B cell (primary cell): Measurements from ENCODE around the gene TMEM209. TPM values are rescaled to one million over a fixed set of nuclear protein-coding genes. Genes with fewer than 3 reads are reported as not detected.
"Not testable (repeated sequence)": the region's sequence is repeated elsewhere in the genome, so short reads cannot be mapped to it uniquely, and the experiment has no call there.

Experiments
- ATAC-seq: fragments of 200-7000 bp; cut with Tn5 transposase; one replicate; pipeline ENCODE4 v1.10.0; 2021; ENCODE audit warnings: low read depth, mild to moderate bottlenecking, moderate number of reproducible peaks, moderate library complexity
- CTCF ChIA-PET: fragments of 350-600 bp; sonication (Branson Sonifier 250); formaldehyde crosslinking; loops from one replicate; lab custom pipeline; 2021; ENCODE audit warnings: antibody characterized with exemption, inconsistent platforms; lab: Charles Lee
- POLR2A ChIA-PET: fragments of 350-600 bp; sonication (Branson Sonifier 250); formaldehyde crosslinking; loops from one replicate; lab custom pipeline; 2021; ENCODE audit warnings: antibody characterized with exemption; lab: Charles Lee
- DNase-seq: peaks from one replicate; pipeline ENCODE4 v3.0.0; 2013
- H2AFZ ChIP-seq: 2 replicates; pipeline ENCODE4 v1.6.1; 2012; ENCODE audit warnings: mild to moderate bottlenecking, low read depth, low read length; ENCODE audit not compliant: insufficient read depth, poor library complexity, severe bottlenecking
- H3K27ac ChIP-seq, 2 donors: 1 replicate in 1 of 2; 2 replicates in 1 of 2; pipeline ENCODE4 v1.5.1; 2012 to 2013; ENCODE audit warnings: low read length in 2 of 2, mild to moderate bottlenecking in 2 of 2, moderate library complexity in 1 of 2
- H3K27me3 ChIP-seq, 4 experiments: fragments of 200-600 bp in 1 of 4; sonication (generic) in 1 of 4; replicated peaks in 1 of 4; 1 replicate in 2 of 4; 2 replicates in 2 of 4; pipeline versions ENCODE4 v1.6.1 to v1.7.0; 2013 to 2016; ENCODE audit warnings: low read length in 3 of 4, mild to moderate bottlenecking in 2 of 4, mixed read lengths in 1 of 4, moderate library complexity in 1 of 4; ENCODE audit not compliant: insufficient read depth in 4 of 4, control insufficient read depth in 3 of 4; ENCODE audit errors: control extremely low read depth in 1 of 4
- H3K36me3 ChIP-seq, 2 experiments: replicated peaks in 1 of 2; 1 replicate in 1 of 2; 2 replicates in 1 of 2; pipeline versions ENCODE4 v1.6.1 to v1.7.1; 2013; ENCODE audit warnings: low read length in 1 of 2; ENCODE audit not compliant: insufficient read depth in 2 of 2, control insufficient read depth in 1 of 2; ENCODE audit errors: control extremely low read depth in 1 of 2, extremely low read depth in 1 of 2
- H3K4me1 ChIP-seq, 2 donors: fragments of 200-600 bp in 1 of 2; sonication (generic) in 1 of 2; 1 replicate in 1 of 2; 2 replicates in 1 of 2; pipeline versions ENCODE4 v1.5.1 to v1.6.1; 2013 to 2017; ENCODE audit warnings: low read length in 2 of 2; ENCODE audit not compliant: control insufficient read depth in 2 of 2, insufficient read depth in 2 of 2
- H3K4me2 ChIP-seq: replicated peaks from 2 replicates; pipeline ENCODE3; 2012; ENCODE audit warnings: mild to moderate bottlenecking, low read depth, low read length; ENCODE audit not compliant: poor library complexity, severe bottlenecking
- H3K4me3 ChIP-seq, 5 experiments: fragments of 200-600 bp in 1 of 5; sonication (generic) in 1 of 5; 1 replicate in 3 of 5; 2 replicates in 2 of 5; pipeline versions ENCODE4 v1.5.1 to v1.7.0; 2011 to 2016; ENCODE audit warnings: low read length in 4 of 5, mild to moderate bottlenecking in 4 of 5, low read depth in 2 of 5, control low read depth in 1 of 5, moderate library complexity in 1 of 5; ENCODE audit not compliant: insufficient read depth in 1 of 5; ENCODE audit errors: control extremely low read depth in 1 of 5, extremely low read depth in 1 of 5
- H3K79me2 ChIP-seq: fragments of 200-600 bp; sonication (generic); one replicate; pipeline ENCODE4 v1.6.0; 2016; ENCODE audit warnings: low read length; ENCODE audit not compliant: control insufficient read depth, insufficient read depth
- H3K9ac ChIP-seq: fragments of 200-600 bp; sonication (generic); 2 replicates; pipeline ENCODE4 v1.6.1; 2017; ENCODE audit warnings: mild to moderate bottlenecking, low read length, moderate library complexity
- H3K9me3 ChIP-seq, 3 donors: one replicate each; pipeline versions ENCODE4 v1.6.1 to v1.7.1; 2013; ENCODE audit warnings: low read length in 2 of 3; ENCODE audit not compliant: control insufficient read depth in 2 of 3, insufficient read depth in 1 of 3; ENCODE audit errors: control extremely low read depth in 1 of 3
- H4K20me1 ChIP-seq: 2 replicates; pipeline ENCODE4 v1.6.0; 2012; ENCODE audit warnings: mild to moderate bottlenecking, low read length; ENCODE audit not compliant: insufficient read depth, control insufficient read depth, poor library complexity, severe bottlenecking
- H3K27ac Mint-ChIP-seq: one replicate; pipeline ENCODE4 v1.8.0; 2021; ENCODE audit warnings: mixed read lengths
- H3K27me3 Mint-ChIP-seq: one replicate; pipeline ENCODE4 v1.8.0; 2021; ENCODE audit warnings: mixed read lengths
- H3K4me1 Mint-ChIP-seq: one replicate; pipeline ENCODE4 v1.8.0; 2021; ENCODE audit warnings: mixed read lengths
- H3K4me3 Mint-ChIP-seq: one replicate; pipeline ENCODE4 v1.8.0; 2021; ENCODE audit warnings: mixed read lengths
- H3K9me3 Mint-ChIP-seq: one replicate; pipeline ENCODE4 v1.8.0; 2022; ENCODE audit warnings: mixed read lengths; ENCODE audit not compliant: insufficient read depth
- CTCF ChIP-seq: fragments of 200-600 bp; IDR thresholded peaks from one replicate; pipeline ENCODE4 v1.8.0; 2022; ENCODE audit warnings: antibody characterized with exemption, mild to moderate bottlenecking
- EZH2 ChIP-seq: IDR thresholded peaks from 2 replicates; pipeline ENCODE4 v1.6.1; 2012; ENCODE audit warnings: borderline replicate concordance, low read depth, mild to moderate bottlenecking, moderate library complexity, low read length; ENCODE audit not compliant: insufficient read depth, poor library complexity, severe bottlenecking
- WGBS: methylation state at CpG from one replicate; pipeline ENCODE4 v1.1.5; 2013; ENCODE audit warnings: missing lambda C conversion rate; ENCODE audit not compliant: insufficient coverage; 5-methylcytosine and 5-hydroxymethylcytosine counted together
- intact Hi-C: fragments of 100-400 bp; cut with micrococcal nuclease; formaldehyde crosslinking; loops from one replicate; pipeline ENCODE4 v1.10.0; 2022
- polyA plus RNA-seq: library from polyadenylated mRNA; depleted of rRNA; stranded (reverse); fragments of >200 nt; gene quantifications from 2 replicates; pipeline ENCODE4 v1.2.3, GENCODE V29; 2012
- total RNA-seq, 2 donors: library from RNA; stranded (reverse); fragments of 120-200 nt in 1 of 2; gene quantifications; 1 replicate in 1 of 2; 2 replicates in 1 of 2; pipeline versions ENCODE4 v1.2.3 to v1.2.4, GENCODE V29; 2013 to 2022

Gene TMEM209
- total and polyA plus RNA-seq, 2 donors (not counting 1 experiment from before 2014, with no cell fraction given): 15.8 to 35.8 TPM

GRCh38 chr7:130127821-130128317 lies 77.3 kb downstream of the TMEM209 start:
- Histone ChIP-seq H3K36me3 (peaks cover 16 to 59% of the 10 kb centered on the region in 2 experiments), H3K9ac (no peak overlapping the region), H3K27me3 (no peaks in the 10 kb centered on the region), H4K20me1 (no peaks in the 10 kb centered on the region), H3K79me2 (no peaks in the 10 kb centered on the region), H3K27ac (no peak overlapping the region), H3K9me3 (no peaks in the 10 kb centered on the region), H2AFZ (no peak overlapping the region), H3K4me1 (no peaks in the 10 kb centered on the region), H3K4me3 (no peak overlapping the region), H3K4me2 (no peak overlapping the region)
- TF ChIP-seq CTCF: no peak
- no peak for TF ChIP-seq EZH2
- H3K4me3 Mint-ChIP-seq: no peak overlapping the region
- no peak overlapping the region for H3K27ac Mint-ChIP-seq
- ChIA-PET CTCF (no interaction called here), POLR2A (no interaction called here)
- H3K9me3 Mint-ChIP-seq: no peaks in the 10 kb centered on the region
- no peaks in the 10 kb centered on the region for H3K4me1 Mint-ChIP-seq
- ATAC-seq (no peak), DNase-seq (no peak)
- no CpG with 5 or more reads among the region's 1 CpG for WGBS
- intact Hi-C loops: no loop called here
- no peaks in the 10 kb centered on the region for H3K27me3 Mint-ChIP-seq

DNA sequence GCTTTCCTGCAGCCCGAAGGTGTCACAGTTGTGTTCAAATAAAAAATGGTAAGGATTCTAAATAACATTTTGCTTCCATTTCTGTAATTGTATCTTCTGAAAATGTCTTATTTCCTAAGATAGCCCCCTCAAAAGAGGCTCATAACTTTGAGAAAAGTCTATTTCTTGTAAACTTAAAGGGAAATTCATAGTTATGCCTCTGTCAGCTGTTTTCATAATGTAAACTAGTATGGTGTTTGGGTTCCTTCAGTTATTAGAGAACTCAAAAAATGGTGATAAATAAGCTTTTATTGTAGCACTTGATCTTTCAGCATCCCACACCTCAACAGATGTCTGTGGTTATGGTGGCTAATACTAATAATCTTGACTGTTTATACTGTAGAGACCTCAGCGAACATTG lies 77.8 kb downstream of the TMEM209 start:
- Histone ChIP-seq H4K20me1 (no peaks in the 10 kb centered on the region), H3K4me1 (no peaks in the 10 kb centered on the region), H3K4me2 (no peak overlapping the region), H3K27me3 (no peaks in the 10 kb centered on the region), H3K36me3 (peaks cover 19 to 59% of the 10 kb centered on the region in 2 experiments), H3K27ac (no peak overlapping the region), H3K9ac (no peak overlapping the region), H2AFZ (no peak overlapping the region), H3K79me2 (no peaks in the 10 kb centered on the region), H3K9me3 (no peaks in the 10 kb centered on the region), H3K4me3 (no peak overlapping the region)
- no peak for TF ChIP-seq EZH2
- TF ChIP-seq CTCF: no peak
- no peak for ATAC-seq
- Mint-ChIP-seq H3K9me3 (no peaks in the 10 kb centered on the region), H3K4me3 (no peak overlapping the region), H3K4me1 (no peaks in the 10 kb centered on the region), H3K27ac (no peak overlapping the region), H3K27me3 (no peaks in the 10 kb centered on the region)
- ChIA-PET CTCF (no interaction called here), POLR2A (no interaction called here)
- intact Hi-C loops: no loop called here
- no peak for DNase-seq
- no CpG with 5 or more reads among the region's 2 CpGs for WGBS

- H3K4me1 ChIP-seq, POLR2A ChIA-PET, H3K9me3 ChIP-seq, H3K27me3 ChIP-seq, H3K27ac ChIP-seq, H2AFZ ChIP-seq, H4K20me1 ChIP-seq, ATAC-seq, H3K4me1 Mint-ChIP-seq, H3K79me2 ChIP-seq, H3K9me3 Mint-ChIP-seq, H3K27me3 Mint-ChIP-seq, H3K9ac ChIP-seq, H3K27ac Mint-ChIP-seq, H3K4me2 ChIP-seq, intact Hi-C loops, DNase-seq, CTCF ChIA-PET, H3K4me3 ChIP-seq, H3K4me3 Mint-ChIP-seq: not testable (repeated sequence)
- no CpG with 5 or more reads among the region's 3 CpGs for WGBS
- peaks cover 19 to 60% of the 10 kb centered on the region in 2 experiments for H3K36me3 ChIP-seq
Measured at GRCh38 chr7:130126840-130127239, 78.4 kb downstream of the TMEM209 start.
